Colon (tissue), 2 donors: ENCODE measurements around the gene RNF17.

Experiments
- FAIRE-seq: peaks from 2 replicates; lab custom pipeline; 2012; peaks lifted over from hg19 to GRCh38; lab: Jason Lieb, UNC
- donor health status: control.
- donor health status: control.

Gene RNF17

GRCh38 chr13:24858953-24859352 is 95.0 kb downstream of the RNF17 start:
- no peak for FAIRE-seq

DNA sequence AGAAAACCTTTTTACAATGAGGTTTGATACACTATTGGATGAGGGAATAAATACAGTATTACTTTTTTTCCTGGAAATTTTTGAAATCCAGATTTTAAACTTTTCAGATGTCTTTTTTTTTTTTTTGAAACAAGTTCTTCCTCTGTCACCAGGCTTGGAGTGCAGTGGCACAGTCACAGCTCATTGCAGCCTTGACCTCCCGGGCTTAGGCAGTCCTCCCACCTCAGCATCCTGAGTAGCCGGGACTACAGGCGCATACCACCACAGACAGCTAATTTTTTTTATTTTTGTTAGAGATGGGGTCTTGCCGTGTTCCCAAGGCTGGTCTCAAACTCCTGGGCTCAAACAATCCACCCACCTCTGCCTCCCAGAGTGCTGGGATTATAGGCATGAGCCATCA is 96.8 kb downstream of the RNF17 start:
- FAIRE-seq = no peak

DNA sequence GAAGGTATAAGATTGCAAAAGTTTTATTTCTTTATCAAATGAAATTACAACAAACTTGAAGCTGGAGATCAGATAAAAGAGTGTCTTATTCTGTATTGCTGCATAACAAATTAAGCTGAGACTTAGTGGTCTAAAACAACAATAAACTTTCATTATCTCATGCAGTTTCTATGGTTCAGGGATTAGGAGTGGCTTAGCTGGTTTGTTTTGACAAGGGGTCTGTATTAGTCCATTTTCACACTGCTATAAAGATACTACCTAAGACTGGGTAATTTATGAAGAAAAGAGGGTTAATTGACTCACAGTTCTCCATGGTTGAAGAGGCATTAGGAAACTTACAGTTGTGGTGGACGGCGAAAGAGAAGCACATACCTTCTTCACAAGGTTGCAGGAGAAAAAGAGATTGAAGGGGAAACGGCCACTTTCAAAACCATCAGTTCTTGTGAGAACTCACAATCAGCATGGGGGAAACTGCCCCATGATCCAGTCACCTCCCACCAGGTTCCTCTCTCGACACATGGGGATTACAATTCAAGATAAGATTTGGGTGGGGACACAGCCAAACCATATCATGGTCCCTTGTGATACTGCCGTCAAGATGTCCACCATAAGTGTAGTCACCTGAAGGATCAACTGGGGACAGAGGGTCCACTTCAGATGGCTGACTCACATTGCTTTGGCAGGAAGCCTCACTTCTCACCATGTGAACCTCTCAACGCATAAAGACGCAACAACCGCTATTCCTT is 97.8 kb downstream of the RNF17 start:
- FAIRE-seq = no peak

DNA sequence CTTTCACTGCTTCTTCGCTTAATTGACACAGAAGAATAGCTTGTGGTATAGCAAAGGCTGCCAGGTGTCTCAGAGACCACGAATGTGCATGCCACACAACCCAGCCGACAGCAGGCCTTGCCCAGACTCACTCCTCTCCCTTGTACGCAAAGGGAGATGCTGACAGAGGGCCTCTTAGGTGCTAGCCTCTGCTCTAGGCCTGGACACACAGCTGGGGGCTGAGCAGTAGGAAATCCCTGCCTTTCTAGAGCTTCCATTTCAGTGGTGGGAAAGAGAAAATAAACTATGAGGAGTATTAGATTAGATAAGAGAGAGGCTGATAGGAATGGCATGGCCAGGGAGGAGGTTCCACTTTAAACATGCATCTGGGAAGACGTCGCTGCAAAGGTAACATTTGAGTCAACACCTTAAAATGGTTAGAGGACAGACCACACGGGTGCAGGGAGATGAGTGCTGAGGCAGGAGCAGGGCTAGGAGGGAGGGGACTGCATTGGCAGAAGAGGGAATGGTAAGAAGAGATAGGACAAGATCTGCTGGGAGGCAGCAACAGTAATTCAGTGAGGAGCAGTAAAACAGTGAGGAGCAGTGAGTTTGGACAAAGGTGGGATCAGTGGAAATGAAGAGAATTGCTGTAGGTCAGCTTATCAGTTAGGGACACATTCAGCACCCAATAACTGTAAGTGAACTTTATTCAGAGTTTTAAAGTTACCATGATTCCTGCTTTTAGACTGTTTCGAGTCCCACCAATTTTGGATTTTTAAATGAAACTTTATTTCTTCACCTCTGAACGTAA is 100.0 kb downstream of the RNF17 start:
- no peak for FAIRE-seq

DNA sequence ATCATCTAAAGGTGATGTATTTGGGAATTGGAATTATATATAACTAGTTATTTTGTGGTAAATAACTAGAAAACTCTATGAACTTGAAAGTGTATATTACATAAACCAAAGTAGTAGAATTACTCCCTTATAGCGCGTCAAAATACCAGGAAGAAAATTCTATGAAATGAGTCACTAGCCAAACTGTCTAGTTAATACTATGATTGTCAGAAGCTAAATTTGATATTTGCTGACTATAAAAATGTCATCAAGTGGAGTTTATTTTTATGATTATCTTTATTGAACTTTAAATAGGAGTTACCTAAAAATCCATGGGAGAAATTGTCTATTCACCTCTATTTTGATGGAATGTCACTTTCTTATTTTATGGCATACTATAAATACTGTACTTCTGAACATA is 100.6 kb downstream of the RNF17 start:
- no peak for FAIRE-seq

- FAIRE-seq = no peak
These were observed 101.4 kb downstream of the RNF17 start for GRCh38 chr13:24865163-24865953.

DNA sequence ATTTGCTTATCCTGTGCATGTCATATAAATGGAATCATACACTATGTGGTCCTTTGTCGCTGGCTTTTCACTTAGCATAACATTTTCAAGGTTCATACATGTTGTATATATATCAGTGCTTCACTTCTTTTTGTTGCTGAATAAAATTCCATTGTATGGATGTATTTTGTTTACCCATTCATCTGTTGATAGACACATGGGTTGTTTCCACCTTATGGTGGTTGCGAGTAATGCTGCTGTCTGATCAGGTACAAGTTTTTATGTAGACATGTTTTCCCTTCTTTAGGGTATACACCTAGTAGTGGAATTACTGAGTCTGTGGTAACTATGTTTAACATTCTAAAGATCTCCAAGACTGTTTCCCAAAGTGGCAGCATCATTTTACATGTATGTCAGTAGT is 102.5 kb downstream of the RNF17 start:
- FAIRE-seq = no peak

- FAIRE-seq = no peak
These were observed 104.9 kb downstream of the RNF17 start for GRCh38 chr13:24868874-24869273.

DNA sequence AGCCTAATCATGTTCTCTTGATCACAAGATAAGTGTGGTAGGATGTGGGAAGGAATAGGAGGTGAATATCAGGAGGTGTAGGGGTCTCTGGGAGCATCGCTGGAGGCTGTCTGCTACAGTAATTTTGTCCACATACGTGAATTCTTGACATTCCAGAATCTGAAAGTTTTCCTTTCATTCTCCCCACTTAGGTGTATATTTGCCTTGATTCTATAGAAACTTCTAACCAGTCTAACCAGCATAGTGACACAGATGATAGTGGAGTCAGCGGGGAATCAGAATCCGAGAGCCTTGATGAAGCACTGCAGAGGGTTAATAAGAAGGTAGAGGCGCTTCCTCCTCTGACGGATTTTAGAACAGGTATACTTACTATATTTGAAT is 106.4 kb downstream of the RNF17 start:
- no peak for FAIRE-seq

- no peak for FAIRE-seq
These were observed 111.6 kb downstream of the RNF17 start for GRCh38 chr13:24875566-24875965.

- FAIRE-seq = no peak
These were observed 113.6 kb downstream of the RNF17 start for GRCh38 chr13:24877531-24877930.

- no peak for FAIRE-seq
These were observed 114.4 kb downstream of the RNF17 start for GRCh38 chr13:24878340-24878739.

DNA sequence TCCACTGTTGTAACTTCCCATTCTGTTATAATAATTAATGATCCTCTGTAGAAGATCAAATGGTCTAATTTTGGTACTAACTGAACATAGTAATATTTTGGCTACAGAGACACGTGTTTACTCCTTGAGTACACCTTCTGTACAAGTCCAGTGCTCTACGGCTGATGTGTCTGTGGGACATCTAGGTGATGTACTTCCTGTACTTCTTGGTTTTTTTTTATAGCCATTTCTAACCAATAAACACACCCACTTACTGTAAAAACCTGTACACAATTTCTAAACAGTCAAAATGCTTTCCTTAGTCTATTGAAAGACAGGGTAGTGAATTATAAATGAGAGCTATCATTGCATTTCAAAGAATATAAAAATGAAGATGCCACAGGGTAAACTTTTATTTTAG is 118.7 kb downstream of the RNF17 start:
- FAIRE-seq = no peak

- FAIRE-seq = no peak
These were observed 123.8 kb downstream of the RNF17 start for GRCh38 chr13:24887759-24888158.

- no peak for FAIRE-seq
These were observed 124.4 kb downstream of the RNF17 start for GRCh38 chr13:24888291-24888931.

DNA sequence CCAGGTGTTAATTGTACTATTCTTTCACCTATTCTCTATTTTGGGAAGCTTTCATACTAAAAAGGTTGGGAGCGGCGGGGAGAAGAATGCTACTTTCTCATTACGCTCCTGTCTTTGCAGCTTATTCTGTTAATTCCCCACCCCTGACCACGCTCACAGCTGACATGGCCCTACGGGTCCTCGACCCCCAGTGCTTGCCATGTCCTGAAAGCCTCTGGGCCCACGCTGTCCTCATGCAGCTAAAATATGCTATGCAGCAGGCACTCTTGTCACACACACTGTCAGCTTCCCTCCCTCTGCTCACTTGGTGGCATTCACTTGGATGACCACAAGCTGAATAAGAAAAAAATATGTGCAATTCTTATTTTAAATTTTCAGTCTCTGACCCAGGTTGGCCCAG is 126.3 kb downstream of the RNF17 start:
- no peak for FAIRE-seq

DNA sequence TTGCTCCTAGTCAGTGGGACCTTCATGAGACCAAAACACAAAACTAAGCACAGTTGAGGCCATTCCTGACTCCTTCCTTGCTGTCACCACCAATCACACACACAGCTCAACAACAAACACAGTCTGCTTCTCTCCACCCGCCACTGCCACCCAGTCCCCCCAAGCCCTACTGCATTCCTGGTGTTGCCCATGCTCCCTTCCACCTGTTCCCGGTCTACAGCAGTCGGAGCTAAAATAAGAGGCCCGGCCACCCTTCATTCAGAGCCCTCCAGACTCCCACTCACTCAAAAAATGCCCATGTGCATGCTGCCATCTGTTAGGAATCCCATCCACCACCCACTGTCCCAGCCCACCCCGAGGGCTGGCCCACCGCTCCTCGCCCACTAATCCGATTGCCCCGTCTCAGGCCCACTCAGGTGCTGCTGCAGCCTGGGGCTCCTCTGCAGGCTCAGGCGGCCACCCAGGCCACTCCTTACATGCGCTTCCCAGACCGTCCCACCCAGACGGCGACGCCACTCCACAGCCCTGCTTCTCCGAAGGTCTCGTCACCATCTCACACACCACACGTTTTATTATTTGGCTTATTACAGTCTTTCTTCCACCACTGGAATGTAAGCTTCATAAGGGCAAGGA is 127.6 kb downstream of the RNF17 start:
- no peak for FAIRE-seq

- no peak for FAIRE-seq
These were observed 128.9 kb downstream of the RNF17 start for GRCh38 chr13:24892829-24893228.

GRCh38 chr13:24893863-24894262 is 129.9 kb downstream of the RNF17 start:
- FAIRE-seq = no peak

GRCh38 chr13:24894277-24894971 is 130.5 kb downstream of the RNF17 start:
- FAIRE-seq = no peak

GRCh38 chr13:24894972-24895300 is 131.0 kb downstream of the RNF17 start:
- FAIRE-seq = no peak
